ENCODE measurements around the gene GIGYF2. TPM values are rescaled to one million over a fixed set of nuclear protein-coding genes. Genes with fewer than 3 reads are reported as not detected.
"Not testable (repeated sequence)": the region's sequence is repeated elsewhere in the genome, so short reads cannot be mapped to it uniquely, and the experiment has no call there.

GIGYF2 gene
- total RNA-seq, 1 donor = 57.2 TPM

DNA sequence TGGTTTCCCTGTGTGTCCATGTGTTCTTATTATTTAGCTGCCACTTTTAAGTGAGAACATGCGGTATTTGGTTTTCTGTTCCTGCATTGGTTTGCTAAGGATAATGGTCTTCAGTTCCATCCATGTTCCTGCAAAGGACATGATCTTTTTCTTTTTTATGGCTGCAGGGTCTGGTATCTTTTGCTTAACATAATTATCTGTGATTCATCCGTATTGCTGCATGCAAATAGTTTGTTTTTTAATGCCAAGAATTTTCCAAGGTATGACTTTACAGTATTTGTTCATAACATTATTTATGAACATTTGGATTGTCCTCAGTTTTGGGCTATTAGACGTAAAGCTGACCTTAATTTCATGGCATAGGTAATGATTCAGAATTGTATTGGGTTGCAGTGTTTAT is 17.8 kb downstream of the GIGYF2 start:
- Histone ChIP-seq H3K27ac (ENCODE audit: low read depth, low read length) (peak overlapping the region; percentile 20), H3K4me2 (ENCODE audit: insufficient read depth, low read length) (no peak overlapping the region), H3K36me3 (ENCODE audit: insufficient read depth, low read length) (no peaks in the 10 kb centered on the region), H4K20me1 (ENCODE audit: insufficient read depth, low read length) (peaks cover 19% of the 10 kb centered on the region), H3K4me1 (ENCODE audit: insufficient read depth, low read length) (no peaks in the 10 kb centered on the region), H3K27me3 (ENCODE audit: insufficient read depth, low read length) (no peaks in the 10 kb centered on the region), H3K9me3 (ENCODE audit: low read depth, low read length) (no peaks in the 10 kb centered on the region), H3K79me2 (ENCODE audit: insufficient read depth, low read length) (peaks cover 94% of the 10 kb centered on the region), H2AFZ (ENCODE audit: low read length) (no peak overlapping the region), H3K4me3 (ENCODE audit: insufficient read depth, low read length) (no peak overlapping the region)
- TF ChIP-seq, protein P1, sequence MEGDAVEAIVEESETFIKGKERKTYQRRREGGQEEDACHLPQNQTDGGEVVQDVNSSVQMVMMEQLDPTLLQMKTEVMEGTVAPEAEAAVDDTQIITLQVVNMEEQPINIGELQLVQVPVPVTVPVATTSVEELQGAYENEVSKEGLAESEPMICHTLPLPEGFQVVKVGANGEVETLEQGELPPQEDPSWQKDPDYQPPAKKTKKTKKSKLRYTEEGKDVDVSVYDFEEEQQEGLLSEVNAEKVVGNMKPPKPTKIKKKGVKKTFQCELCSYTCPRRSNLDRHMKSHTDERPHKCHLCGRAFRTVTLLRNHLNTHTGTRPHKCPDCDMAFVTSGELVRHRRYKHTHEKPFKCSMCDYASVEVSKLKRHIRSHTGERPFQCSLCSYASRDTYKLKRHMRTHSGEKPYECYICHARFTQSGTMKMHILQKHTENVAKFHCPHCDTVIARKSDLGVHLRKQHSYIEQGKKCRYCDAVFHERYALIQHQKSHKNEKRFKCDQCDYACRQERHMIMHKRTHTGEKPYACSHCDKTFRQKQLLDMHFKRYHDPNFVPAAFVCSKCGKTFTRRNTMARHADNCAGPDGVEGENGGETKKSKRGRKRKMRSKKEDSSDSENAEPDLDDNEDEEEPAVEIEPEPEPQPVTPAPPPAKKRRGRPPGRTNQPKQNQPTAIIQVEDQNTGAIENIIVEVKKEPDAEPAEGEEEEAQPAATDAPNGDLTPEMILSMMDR (IDR thresholded peaks at IDR 0.05; ENCODE audit: extremely low read depth, low read depth, low read length) = no peak
- no peak for DNase-seq (ENCODE audit: insufficient read length, low spot score, missing footprints)

DNA sequence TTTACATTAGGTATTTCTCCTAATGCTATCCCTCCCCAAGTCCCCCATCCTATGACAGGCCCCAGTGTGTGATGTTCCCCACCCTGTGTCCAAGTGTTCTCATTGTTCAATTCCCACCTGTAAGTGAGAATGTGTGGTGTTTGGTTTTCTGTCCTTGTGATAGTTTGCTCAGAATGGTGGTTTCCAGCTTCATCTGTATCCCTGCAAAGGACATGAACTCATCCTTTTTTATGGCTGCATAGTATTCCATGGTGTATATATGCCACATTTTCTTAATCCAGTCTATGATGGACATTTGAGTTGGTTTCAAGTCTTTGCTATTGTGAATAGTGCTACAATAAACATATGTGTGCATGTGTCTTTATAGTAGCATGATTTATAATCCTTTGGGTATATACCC is 22.9 kb downstream of the GIGYF2 start:
- Histone ChIP-seq H4K20me1 (ENCODE audit: insufficient read depth, low read length) (peaks cover 23% of the 10 kb centered on the region), H3K79me2 (ENCODE audit: insufficient read depth, low read length) (peaks cover 95% of the 10 kb centered on the region)
- H3K4me2 ChIP-seq (ENCODE audit: insufficient read depth, low read length); H3K4me3 ChIP-seq (ENCODE audit: insufficient read depth, low read length); H3K27me3 ChIP-seq (ENCODE audit: insufficient read depth, low read length); DNase-seq (ENCODE audit: insufficient read length, low spot score, missing footprints); H3K27ac ChIP-seq (ENCODE audit: low read depth, low read length); H3K9me3 ChIP-seq (ENCODE audit: low read depth, low read length); H3K4me1 ChIP-seq (ENCODE audit: insufficient read depth, low read length); H3K36me3 ChIP-seq (ENCODE audit: insufficient read depth, low read length); H2AFZ ChIP-seq (ENCODE audit: low read length): not testable (repeated sequence)

DNA sequence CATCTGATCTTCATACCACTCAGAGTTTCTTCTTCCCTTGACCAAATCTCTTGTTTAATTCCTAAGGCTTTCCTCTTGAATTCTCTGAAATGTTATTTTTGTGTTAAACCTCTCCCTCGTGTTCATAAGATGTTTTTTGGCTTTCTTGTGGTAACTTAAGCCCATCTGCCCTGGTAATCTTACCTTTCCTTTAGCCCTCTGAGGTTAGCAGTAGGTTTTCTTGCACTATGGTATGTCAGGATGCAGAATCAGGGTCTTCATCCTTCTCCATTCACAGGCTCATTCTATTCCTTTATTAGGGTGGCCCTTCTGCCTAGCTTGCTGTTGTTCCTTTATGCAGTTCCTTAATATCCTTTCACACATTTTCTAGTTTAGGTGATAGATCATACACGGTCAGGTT is 24.1 kb downstream of the GIGYF2 start:
- Histone ChIP-seq H4K20me1 (ENCODE audit: insufficient read depth, low read length) (peaks cover 27% of the 10 kb centered on the region), H3K36me3 (ENCODE audit: insufficient read depth, low read length) (peaks cover 18% of the 10 kb centered on the region), H3K4me2 (ENCODE audit: insufficient read depth, low read length) (no peak overlapping the region), H3K27me3 (ENCODE audit: insufficient read depth, low read length) (no peaks in the 10 kb centered on the region), H3K9me3 (ENCODE audit: low read depth, low read length) (no peaks in the 10 kb centered on the region), H3K27ac (ENCODE audit: low read depth, low read length) (no peak overlapping the region), H3K79me2 (ENCODE audit: insufficient read depth, low read length) (peaks cover 94% of the 10 kb centered on the region), H3K4me3 (ENCODE audit: insufficient read depth, low read length) (no peak overlapping the region), H3K4me1 (ENCODE audit: insufficient read depth, low read length) (no peaks in the 10 kb centered on the region), H2AFZ (ENCODE audit: low read length) (no peak overlapping the region)
- TF ChIP-seq, protein P1 (IDR thresholded peaks at IDR 0.05; ENCODE audit: extremely low read depth, low read depth, low read length) = no peak
- DNase-seq (ENCODE audit: insufficient read length, low spot score, missing footprints) = no peak

DNA sequence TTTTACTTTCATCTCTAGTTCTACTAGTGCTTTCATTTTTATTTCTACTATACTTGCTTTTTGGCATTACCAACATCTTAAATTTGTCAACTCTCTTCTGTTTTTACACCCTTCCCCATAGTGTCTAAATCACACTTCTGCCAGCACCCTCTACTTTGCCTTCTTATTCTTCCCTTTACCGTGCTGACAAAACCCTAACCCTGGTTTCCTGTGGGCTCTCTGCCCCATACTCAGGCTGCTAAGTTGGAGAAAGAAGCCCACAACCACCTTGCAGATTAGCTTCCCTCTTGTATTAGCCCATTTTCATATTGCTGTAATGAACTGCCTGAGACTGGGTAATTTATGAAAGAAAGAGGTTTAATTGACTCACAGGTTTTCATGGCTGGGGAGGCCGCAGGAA is 24.8 kb downstream of the GIGYF2 start:
- Histone ChIP-seq H3K27ac (ENCODE audit: low read depth, low read length) (no peak overlapping the region), H4K20me1 (ENCODE audit: insufficient read depth, low read length) (peaks cover 27% of the 10 kb centered on the region), H3K4me2 (ENCODE audit: insufficient read depth, low read length) (no peak overlapping the region), H3K4me1 (ENCODE audit: insufficient read depth, low read length) (no peaks in the 10 kb centered on the region), H3K27me3 (ENCODE audit: insufficient read depth, low read length) (no peaks in the 10 kb centered on the region), H3K36me3 (ENCODE audit: insufficient read depth, low read length) (peaks cover 21% of the 10 kb centered on the region), H2AFZ (ENCODE audit: low read length) (no peak overlapping the region), H3K4me3 (ENCODE audit: insufficient read depth, low read length) (no peak overlapping the region), H3K79me2 (ENCODE audit: insufficient read depth, low read length) (peaks cover 93% of the 10 kb centered on the region), H3K9me3 (ENCODE audit: low read depth, low read length) (no peaks in the 10 kb centered on the region)
- DNase-seq (ENCODE audit: insufficient read length, low spot score, missing footprints) = no peak
- TF ChIP-seq, protein P1 (IDR thresholded peaks at IDR 0.05; ENCODE audit: extremely low read depth, low read depth, low read length) = no peak

Measured in osteoblast (primary cell).